ENCODE data around the gene SNAP91.

DNA sequence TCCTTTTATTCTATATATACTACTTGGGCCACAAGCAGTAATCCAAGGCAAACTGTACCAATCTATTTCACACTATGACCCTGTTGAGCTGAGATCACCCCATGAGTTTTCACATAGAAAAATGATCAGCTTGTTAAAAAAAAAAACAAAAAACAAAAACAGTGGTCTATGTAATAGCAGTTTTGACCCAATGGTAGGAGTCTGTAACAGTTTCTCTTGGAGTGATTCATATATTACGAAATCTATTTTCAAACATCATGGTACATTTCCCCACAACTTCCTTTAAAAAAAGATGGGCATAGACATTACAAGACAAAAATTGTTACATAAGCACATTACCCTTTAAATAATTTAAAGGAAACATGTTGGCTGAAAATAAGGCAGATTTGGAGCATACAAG is 118.5 kb downstream of the SNAP91 start:
- TF ChIP-seq, protein P1, sequence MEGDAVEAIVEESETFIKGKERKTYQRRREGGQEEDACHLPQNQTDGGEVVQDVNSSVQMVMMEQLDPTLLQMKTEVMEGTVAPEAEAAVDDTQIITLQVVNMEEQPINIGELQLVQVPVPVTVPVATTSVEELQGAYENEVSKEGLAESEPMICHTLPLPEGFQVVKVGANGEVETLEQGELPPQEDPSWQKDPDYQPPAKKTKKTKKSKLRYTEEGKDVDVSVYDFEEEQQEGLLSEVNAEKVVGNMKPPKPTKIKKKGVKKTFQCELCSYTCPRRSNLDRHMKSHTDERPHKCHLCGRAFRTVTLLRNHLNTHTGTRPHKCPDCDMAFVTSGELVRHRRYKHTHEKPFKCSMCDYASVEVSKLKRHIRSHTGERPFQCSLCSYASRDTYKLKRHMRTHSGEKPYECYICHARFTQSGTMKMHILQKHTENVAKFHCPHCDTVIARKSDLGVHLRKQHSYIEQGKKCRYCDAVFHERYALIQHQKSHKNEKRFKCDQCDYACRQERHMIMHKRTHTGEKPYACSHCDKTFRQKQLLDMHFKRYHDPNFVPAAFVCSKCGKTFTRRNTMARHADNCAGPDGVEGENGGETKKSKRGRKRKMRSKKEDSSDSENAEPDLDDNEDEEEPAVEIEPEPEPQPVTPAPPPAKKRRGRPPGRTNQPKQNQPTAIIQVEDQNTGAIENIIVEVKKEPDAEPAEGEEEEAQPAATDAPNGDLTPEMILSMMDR (IDR thresholded peaks at IDR 0.05), result no peak
- no peak for TF ChIP-seq POLR2A (IDR thresholded peaks at IDR 0.05)

Measured in lower leg skin (tissue), 3 donors.